PC-3 (cell line): Measurements from ENCODE around the gene MRPS17.

Experiments
- CTCF ChIP-seq: fragments of 300-600 bp; sonication (generic); conservative IDR thresholded peaks from 2 replicates; pipeline ENCODE4 v1.5.1; 2017; ENCODE audit warnings: antibody characterized with exemption, low read depth, mild to moderate bottlenecking, low read length
- EZH2 ChIP-seq: fragments of 300-600 bp; sonication (generic); IDR thresholded peaks from one replicate; pipeline ENCODE4 v1.6.1; 2017; ENCODE audit warnings: antibody characterized with exemption, mild to moderate bottlenecking, low read length; ENCODE audit not compliant: unreplicated experiment
- EZH2phosphoT487 ChIP-seq: fragments of 300-600 bp; sonication (generic); IDR thresholded peaks from 2 replicates; pipeline ENCODE4 v1.6.1; 2018; ENCODE audit warnings: mild to moderate bottlenecking, antibody characterized with exemption, low read length, borderline replicate concordance

GRCh38 chr7:55939514-55940123 is 12.1 kb upstream of the MRPS17 start:
- TF ChIP-seq CTCF (no peak), EZH2 (no peak), EZH2phosphoT487 (no peak)
